Glutamatergic neuron (in vitro differentiated cells): ENCODE results near the gene KCNA2. TPM values are rescaled to one million over a fixed set of nuclear protein-coding genes. Genes with fewer than 3 reads are reported as not detected.
A peak's percentile ranks its signal among the peaks of the same experiment; 100 is the strongest.

ENCODE experiments used
- DNase-seq: peaks from one replicate; pipeline ENCODE4 v3.0.0; 2022
- H3K27ac Mint-ChIP-seq: one replicate; pipeline ENCODE4 v1.8.0; 2020; ENCODE audit warnings: mild to moderate bottlenecking, mixed read lengths, inconsistent platforms; ENCODE audit not compliant: unreplicated experiment
- H3K27me3 Mint-ChIP-seq: one replicate; pipeline ENCODE4 v1.8.0; 2020; ENCODE audit warnings: mild to moderate bottlenecking, moderate library complexity, mixed read lengths, inconsistent platforms; ENCODE audit not compliant: unreplicated experiment
- H3K36me3 Mint-ChIP-seq: one replicate; pipeline ENCODE4 v1.8.0; 2020; ENCODE audit warnings: mild to moderate bottlenecking, mixed read lengths, inconsistent platforms; ENCODE audit not compliant: unreplicated experiment
- H3K4me1 Mint-ChIP-seq: one replicate; pipeline ENCODE4 v1.8.0; 2020; ENCODE audit warnings: mild to moderate bottlenecking, low read depth, mixed read lengths, inconsistent platforms; ENCODE audit not compliant: unreplicated experiment
- H3K4me3 Mint-ChIP-seq: one replicate; pipeline ENCODE4 v1.8.0; 2020; ENCODE audit warnings: mild to moderate bottlenecking, mixed read lengths, inconsistent platforms; ENCODE audit not compliant: unreplicated experiment
- H3K9me3 Mint-ChIP-seq: one replicate; pipeline ENCODE4 v1.8.0; 2020; ENCODE audit warnings: mild to moderate bottlenecking, moderate library complexity, mixed read lengths, inconsistent platforms; ENCODE audit not compliant: unreplicated experiment
- CTCF ChIP-seq: fragments of 200-600 bp; sonication (generic); IDR thresholded peaks from one replicate; pipeline ENCODE4 v1.5.0; 2021; ENCODE audit not compliant: partially characterized antibody, unreplicated experiment
- total RNA-seq: library from RNA; stranded (reverse); fragmentation: NEBNext Ultra II Directional; extraction: Animal tissue kit (Norgen Biotek cat#: 25700); gene quantifications from one replicate; pipeline ENCODE4 v1.2.1, GENCODE V29; 2021; ENCODE audit not compliant: unreplicated experiment

KCNA2 gene
- total RNA-seq, 1 donor from 2014 or later, result 19.7 TPM

GRCh38 chr1:110617116-110617515 is 11.0 kb upstream of the KCNA2 start:
- no peak overlapping the region for H3K4me3 Mint-ChIP-seq
- H3K27me3 Mint-ChIP-seq, result peaks cover 8% of the 10 kb centered on the region

GRCh38 chr1:110616587-110616986 is 10.4 kb upstream of the KCNA2 start:
- peaks cover 7% of the 10 kb centered on the region for H3K4me1 Mint-ChIP-seq
- H3K4me3 Mint-ChIP-seq, result no peak overlapping the region
- peaks cover 8% of the 10 kb centered on the region for H3K27me3 Mint-ChIP-seq
- no peak for DNase-seq
- no peak for TF ChIP-seq CTCF
- no peaks in the 10 kb centered on the region for H3K36me3 Mint-ChIP-seq
- H3K9me3 Mint-ChIP-seq, result peaks cover 5% of the 10 kb centered on the region
- no peak overlapping the region for H3K27ac Mint-ChIP-seq

More at GRCh38 chr1:110617116-110617515, 11.0 kb upstream of the KCNA2 start:
- peaks cover 5% of the 10 kb centered on the region for H3K9me3 Mint-ChIP-seq
- peaks cover 7% of the 10 kb centered on the region for H3K4me1 Mint-ChIP-seq
- no peak for DNase-seq
- peak overlapping the region; percentile 0 for H3K27ac Mint-ChIP-seq
- TF ChIP-seq CTCF, result no peak
- no peaks in the 10 kb centered on the region for H3K36me3 Mint-ChIP-seq

- peak; percentile 82 for DNase-seq
- TF ChIP-seq CTCF, result peak; percentile 67
- Mint-ChIP-seq H3K27ac (no peak overlapping the region), H3K9me3 (peaks cover 7% of the 10 kb centered on the region), H3K36me3 (no peaks in the 10 kb centered on the region), H3K4me1 (peaks cover 7% of the 10 kb centered on the region), H3K27me3 (peaks cover 8% of the 10 kb centered on the region), H3K4me3 (no peak overlapping the region)
Observed at GRCh38 chr1:110615548-110616130, 9.5 kb upstream of the KCNA2 start.

- Mint-ChIP-seq H3K9me3 (peaks cover 8% of the 10 kb centered on the region), H3K27ac (no peak overlapping the region), H3K36me3 (no peaks in the 10 kb centered on the region), H3K4me3 (no peak overlapping the region), H3K27me3 (peaks cover 16% of the 10 kb centered on the region), H3K4me1 (peaks cover 10% of the 10 kb centered on the region)
- no peak for DNase-seq
- TF ChIP-seq CTCF, result no peak
Observed at GRCh38 chr1:110612060-110612745, 6.0 kb upstream of the KCNA2 start.

GRCh38 chr1:110610696-110611286 is 4.6 kb upstream of the KCNA2 start:
- Mint-ChIP-seq H3K27me3 (peaks cover 18% of the 10 kb centered on the region), H3K4me3 (no peak overlapping the region), H3K9me3 (peaks cover 9% of the 10 kb centered on the region), H3K36me3 (no peaks in the 10 kb centered on the region), H3K4me1 (peaks cover 12% of the 10 kb centered on the region), H3K27ac (no peak overlapping the region)
- no peak for TF ChIP-seq CTCF
- DNase-seq, result no peak
